C4-2B (cell line): ENCODE measurements around the gene CCM2L.

Source experiments
- ZFX ChIP-seq: fragments of 450-650 bp; IDR thresholded peaks from 2 replicates; pipeline ENCODE4 v1.6.1; 2017
- TF ChIP-seq, protein P1 (sequence below): fragments of 450-650 bp; conservative IDR thresholded peaks from 2 replicates; pipeline ENCODE4 v1.5.1; 2017; ENCODE audit warnings: mild to moderate bottlenecking

- TF ChIP-seq, protein P1, sequence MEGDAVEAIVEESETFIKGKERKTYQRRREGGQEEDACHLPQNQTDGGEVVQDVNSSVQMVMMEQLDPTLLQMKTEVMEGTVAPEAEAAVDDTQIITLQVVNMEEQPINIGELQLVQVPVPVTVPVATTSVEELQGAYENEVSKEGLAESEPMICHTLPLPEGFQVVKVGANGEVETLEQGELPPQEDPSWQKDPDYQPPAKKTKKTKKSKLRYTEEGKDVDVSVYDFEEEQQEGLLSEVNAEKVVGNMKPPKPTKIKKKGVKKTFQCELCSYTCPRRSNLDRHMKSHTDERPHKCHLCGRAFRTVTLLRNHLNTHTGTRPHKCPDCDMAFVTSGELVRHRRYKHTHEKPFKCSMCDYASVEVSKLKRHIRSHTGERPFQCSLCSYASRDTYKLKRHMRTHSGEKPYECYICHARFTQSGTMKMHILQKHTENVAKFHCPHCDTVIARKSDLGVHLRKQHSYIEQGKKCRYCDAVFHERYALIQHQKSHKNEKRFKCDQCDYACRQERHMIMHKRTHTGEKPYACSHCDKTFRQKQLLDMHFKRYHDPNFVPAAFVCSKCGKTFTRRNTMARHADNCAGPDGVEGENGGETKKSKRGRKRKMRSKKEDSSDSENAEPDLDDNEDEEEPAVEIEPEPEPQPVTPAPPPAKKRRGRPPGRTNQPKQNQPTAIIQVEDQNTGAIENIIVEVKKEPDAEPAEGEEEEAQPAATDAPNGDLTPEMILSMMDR: no peak
- no peak for TF ChIP-seq ZFX
Measured at GRCh38 chr20:32050851-32051556, 40.8 kb downstream of the CCM2L start.
